GM12878 (cell line): ENCODE results near the gene NUMBL. TPM values are rescaled to one million over a fixed set of nuclear protein-coding genes. Genes with fewer than 3 reads are reported as not detected.

Source experiments
- HDAC2 ChIP-seq: fragments of 200-600 bp; sonication (generic); IDR thresholded peaks from 2 replicates; pipeline ENCODE4 v1.6.1; 2017
- MTA2 ChIP-seq: fragments of 450-650 bp; IDR thresholded peaks from 2 replicates; pipeline ENCODE4 v1.6.1; 2016; ENCODE audit warnings: low read depth, mild to moderate bottlenecking, moderate library complexity
- NFYB ChIP-seq: IDR thresholded peaks from 2 replicates; pipeline ENCODE4 v1.6.1; 2011; ENCODE audit warnings: low read depth, mild to moderate bottlenecking, low read length, improper control_type of control experiment, moderate library complexity; ENCODE audit not compliant: insufficient read depth
- NR2C1 ChIP-seq: fragments of 450-650 bp; IDR thresholded peaks from 2 replicates; pipeline ENCODE4 v1.6.1; 2017; ENCODE audit warnings: antibody characterized with exemption, mild to moderate bottlenecking, moderate library complexity
- RUNX3 ChIP-seq: IDR thresholded peaks from 2 replicates; pipeline ENCODE4 v1.6.1; 2012; ENCODE audit warnings: low read length, inconsistent platforms
- SIX5 ChIP-seq: IDR thresholded peaks from 2 replicates; pipeline ENCODE4 v1.6.1; 2011; ENCODE audit warnings: mild to moderate bottlenecking, low read depth, low read length, moderate library complexity; ENCODE audit not compliant: severe bottlenecking
- SPI1 ChIP-seq: IDR thresholded peaks from 2 replicates; pipeline ENCODE4 v1.6.1; 2011; ENCODE audit warnings: low read depth, mild to moderate bottlenecking, low read length, moderate library complexity, borderline replicate concordance; ENCODE audit not compliant: insufficient read depth
- STAT3 ChIP-seq: IDR thresholded peaks from 2 replicates; pipeline ENCODE4 v1.6.1; 2011; ENCODE audit warnings: low read depth, low read length, improper control_type of control experiment
- polyA plus RNA-seq, 11 experiments: library from polyadenylated mRNA; depleted of rRNA in 4 of 11; unstranded in 6 of 11; stranded (reverse) in 5 of 11; fragments of >200 nt; fragmentation: Nextera tagmentation in 4 of 11; fragmentation: Illumina TruSeq in 1 of 11; extraction: Ambion mirVana in 4 of 11; extraction: Trizol in 1 of 11; gene quantifications; 1 replicate in 1 of 11; 2 replicates in 10 of 11; pipeline versions ENCODE4 v1.2.1 to v1.2.3, GENCODE V29; 2011 to 2016; ENCODE audit warnings: inconsistent platforms in 2 of 11, missing spikeins in 2 of 11, low read depth in 1 of 11
- total RNA-seq, 4 experiments: library from RNA; depleted of rRNA in 3 of 4; stranded (reverse); fragments of >200 nt in 3 of 4; fragmentation: Illumina TruSeq in 1 of 4; extraction: Trizol in 1 of 4; gene quantifications; 2 replicates each; pipeline versions ENCODE4 v1.2.1 to v1.2.3, GENCODE V29; 2013 to 2021
- TF ChIP-seq, protein P1 (sequence below): IDR thresholded peaks from 2 replicates; pipeline ENCODE4 v1.6.1; 2012; ENCODE audit warnings: improper control_type of control experiment, low read depth, low read length; ENCODE audit not compliant: insufficient replicate concordance
- TF ChIP-seq, protein P2 (sequence below): fragments of 450-650 bp; IDR thresholded peaks from 2 replicates; pipeline ENCODE4 v1.6.1; 2017; ENCODE audit warnings: mild to moderate bottlenecking, moderate library complexity

The NUMBL gene
- total and polyA plus RNA-seq, 10 of the 15 experiments (the other 5 are each of a cell fraction or from before 2014, with no cell fraction given) = 0.16 to 9.4 (median 1.9) TPM

DNA sequence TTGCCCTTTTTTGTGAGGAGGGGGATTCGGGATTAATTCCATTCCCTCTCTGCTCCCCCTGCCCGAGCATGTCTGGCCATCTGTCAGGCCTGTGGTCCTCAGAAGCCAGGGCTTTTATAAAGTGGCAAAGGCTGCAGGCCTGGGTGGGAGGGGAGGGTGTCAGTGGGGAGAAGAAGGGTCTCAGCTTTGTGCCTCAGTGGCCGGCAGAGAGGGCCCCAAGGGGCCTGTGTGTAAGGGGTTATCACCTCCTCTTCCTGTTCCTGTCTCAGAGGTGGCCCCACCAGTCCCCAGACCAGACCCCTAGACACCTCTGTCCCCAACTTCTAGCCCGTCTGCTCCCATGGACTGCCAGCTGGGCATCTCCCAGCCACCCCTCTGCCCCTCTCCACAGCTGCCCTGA is 3.4 kb upstream of the NUMBL start (continued):
- TF ChIP-seq, protein P1, sequence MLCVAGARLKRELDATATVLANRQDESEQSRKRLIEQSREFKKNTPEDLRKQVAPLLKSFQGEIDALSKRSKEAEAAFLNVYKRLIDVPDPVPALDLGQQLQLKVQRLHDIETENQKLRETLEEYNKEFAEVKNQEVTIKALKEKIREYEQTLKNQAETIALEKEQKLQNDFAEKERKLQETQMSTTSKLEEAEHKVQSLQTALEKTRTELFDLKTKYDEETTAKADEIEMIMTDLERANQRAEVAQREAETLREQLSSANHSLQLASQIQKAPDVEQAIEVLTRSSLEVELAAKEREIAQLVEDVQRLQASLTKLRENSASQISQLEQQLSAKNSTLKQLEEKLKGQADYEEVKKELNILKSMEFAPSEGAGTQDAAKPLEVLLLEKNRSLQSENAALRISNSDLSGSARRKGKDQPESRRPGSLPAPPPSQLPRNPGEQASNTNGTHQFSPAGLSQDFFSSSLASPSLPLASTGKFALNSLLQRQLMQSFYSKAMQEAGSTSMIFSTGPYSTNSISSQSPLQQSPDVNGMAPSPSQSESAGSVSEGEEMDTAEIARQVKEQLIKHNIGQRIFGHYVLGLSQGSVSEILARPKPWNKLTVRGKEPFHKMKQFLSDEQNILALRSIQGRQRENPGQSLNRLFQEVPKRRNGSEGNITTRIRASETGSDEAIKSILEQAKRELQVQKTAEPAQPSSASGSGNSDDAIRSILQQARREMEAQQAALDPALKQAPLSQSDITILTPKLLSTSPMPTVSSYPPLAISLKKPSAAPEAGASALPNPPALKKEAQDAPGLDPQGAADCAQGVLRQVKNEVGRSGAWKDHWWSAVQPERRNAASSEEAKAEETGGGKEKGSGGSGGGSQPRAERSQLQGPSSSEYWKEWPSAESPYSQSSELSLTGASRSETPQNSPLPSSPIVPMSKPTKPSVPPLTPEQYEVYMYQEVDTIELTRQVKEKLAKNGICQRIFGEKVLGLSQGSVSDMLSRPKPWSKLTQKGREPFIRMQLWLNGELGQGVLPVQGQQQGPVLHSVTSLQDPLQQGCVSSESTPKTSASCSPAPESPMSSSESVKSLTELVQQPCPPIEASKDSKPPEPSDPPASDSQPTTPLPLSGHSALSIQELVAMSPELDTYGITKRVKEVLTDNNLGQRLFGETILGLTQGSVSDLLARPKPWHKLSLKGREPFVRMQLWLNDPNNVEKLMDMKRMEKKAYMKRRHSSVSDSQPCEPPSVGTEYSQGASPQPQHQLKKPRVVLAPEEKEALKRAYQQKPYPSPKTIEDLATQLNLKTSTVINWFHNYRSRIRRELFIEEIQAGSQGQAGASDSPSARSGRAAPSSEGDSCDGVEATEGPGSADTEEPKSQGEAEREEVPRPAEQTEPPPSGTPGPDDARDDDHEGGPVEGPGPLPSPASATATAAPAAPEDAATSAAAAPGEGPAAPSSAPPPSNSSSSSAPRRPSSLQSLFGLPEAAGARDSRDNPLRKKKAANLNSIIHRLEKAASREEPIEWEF = no peak
- TF ChIP-seq SIX5 (no peak), SPI1 (no peak), RUNX3 (no peak), STAT3 (no peak), NR2C1 (no peak), HDAC2 (no peak), NFYB (no peak), MTA2 (no peak)
- TF ChIP-seq, protein P2, sequence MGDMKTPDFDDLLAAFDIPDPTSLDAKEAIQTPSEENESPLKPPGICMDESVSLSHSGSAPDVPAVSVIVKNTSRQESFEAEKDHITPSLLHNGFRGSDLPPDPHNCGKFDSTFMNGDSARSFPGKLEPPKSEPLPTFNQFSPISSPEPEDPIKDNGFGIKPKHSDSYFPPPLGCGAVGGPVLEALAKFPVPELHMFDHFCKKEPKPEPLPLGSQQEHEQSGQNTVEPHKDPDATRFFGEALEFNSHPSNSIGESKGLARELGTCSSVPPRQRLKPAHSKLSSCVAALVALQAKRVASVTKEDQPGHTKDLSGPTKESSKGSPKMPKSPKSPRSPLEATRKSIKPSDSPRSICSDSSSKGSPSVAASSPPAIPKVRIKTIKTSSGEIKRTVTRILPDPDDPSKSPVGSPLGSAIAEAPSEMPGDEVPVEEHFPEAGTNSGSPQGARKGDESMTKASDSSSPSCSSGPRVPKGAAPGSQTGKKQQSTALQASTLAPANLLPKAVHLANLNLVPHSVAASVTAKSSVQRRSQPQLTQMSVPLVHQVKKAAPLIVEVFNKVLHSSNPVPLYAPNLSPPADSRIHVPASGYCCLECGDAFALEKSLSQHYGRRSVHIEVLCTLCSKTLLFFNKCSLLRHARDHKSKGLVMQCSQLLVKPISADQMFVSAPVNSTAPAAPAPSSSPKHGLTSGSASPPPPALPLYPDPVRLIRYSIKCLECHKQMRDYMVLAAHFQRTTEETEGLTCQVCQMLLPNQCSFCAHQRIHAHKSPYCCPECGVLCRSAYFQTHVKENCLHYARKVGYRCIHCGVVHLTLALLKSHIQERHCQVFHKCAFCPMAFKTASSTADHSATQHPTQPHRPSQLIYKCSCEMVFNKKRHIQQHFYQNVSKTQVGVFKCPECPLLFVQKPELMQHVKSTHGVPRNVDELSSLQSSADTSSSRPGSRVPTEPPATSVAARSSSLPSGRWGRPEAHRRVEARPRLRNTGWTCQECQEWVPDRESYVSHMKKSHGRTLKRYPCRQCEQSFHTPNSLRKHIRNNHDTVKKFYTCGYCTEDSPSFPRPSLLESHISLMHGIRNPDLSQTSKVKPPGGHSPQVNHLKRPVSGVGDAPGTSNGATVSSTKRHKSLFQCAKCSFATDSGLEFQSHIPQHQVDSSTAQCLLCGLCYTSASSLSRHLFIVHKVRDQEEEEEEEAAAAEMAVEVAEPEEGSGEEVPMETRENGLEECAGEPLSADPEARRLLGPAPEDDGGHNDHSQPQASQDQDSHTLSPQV = no peak
- TF ChIP-seq, all 136 proteins: peak for 0
